HTR-8/SVneo (cell line): ENCODE data around the gene FRK.
A peak's percentile ranks its signal among the peaks of the same experiment; 100 is the strongest.

Source experiments
- DNase-seq: peaks from one replicate; pipeline ENCODE4 v3.0.0; 2011; ENCODE audit warnings: low spot score, mixed read lengths; ENCODE audit not compliant: insufficient read length
- FAIRE-seq: peaks from 2 replicates; lab custom pipeline; 2011; peaks lifted over from hg19 to GRCh38; lab: Jason Lieb, UNC

FRK gene

GRCh38 chr6:116012471-116012949 is 48.2 kb downstream of the FRK start:
- FAIRE-seq, result no peak
- DNase-seq, result no peak

DNA sequence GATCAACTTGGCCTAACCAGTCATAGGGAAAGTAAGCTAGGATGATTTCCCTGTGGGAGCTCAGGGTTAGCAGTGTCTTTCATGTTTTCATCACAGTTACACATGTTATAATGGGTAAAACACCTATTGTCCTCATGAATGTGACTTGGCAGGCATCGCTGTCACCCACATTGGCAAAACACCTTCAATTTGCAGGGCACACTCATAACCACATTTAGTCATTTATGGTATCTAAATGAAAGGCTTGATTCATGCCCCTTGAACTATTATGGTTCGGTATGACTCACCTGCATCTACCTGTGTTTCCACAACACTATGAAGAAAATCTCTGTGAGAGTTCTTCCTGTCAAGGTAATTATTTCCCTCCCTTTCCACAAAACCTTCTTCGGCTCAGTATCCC is 49.2 kb downstream of the FRK start:
- DNase-seq, result no peak
- FAIRE-seq, result no peak

GRCh38 chr6:116010790-116011401 is 49.8 kb downstream of the FRK start:
- DNase-seq, result peak; percentile 12
- FAIRE-seq, result no peak

DNA sequence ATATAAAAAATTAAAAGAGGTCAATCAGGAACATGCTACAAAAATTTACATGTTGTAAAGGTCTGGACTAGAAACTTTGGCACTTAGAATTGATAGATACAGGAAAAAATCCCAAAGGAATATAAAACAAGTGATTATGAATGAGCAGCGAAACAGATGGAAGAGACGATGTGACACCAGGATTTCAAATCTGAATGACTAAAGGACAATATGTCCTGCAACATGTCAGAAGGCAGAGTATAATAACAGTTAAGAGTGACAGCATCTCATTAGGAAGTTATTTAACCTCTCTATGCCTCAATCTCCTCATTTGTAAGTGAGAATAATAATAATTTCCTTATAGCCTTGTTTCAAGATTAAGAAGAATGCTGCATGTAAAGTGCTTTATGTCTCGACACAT is 50.3 kb downstream of the FRK start:
- FAIRE-seq, result no peak
- DNase-seq, result no peak

DNA sequence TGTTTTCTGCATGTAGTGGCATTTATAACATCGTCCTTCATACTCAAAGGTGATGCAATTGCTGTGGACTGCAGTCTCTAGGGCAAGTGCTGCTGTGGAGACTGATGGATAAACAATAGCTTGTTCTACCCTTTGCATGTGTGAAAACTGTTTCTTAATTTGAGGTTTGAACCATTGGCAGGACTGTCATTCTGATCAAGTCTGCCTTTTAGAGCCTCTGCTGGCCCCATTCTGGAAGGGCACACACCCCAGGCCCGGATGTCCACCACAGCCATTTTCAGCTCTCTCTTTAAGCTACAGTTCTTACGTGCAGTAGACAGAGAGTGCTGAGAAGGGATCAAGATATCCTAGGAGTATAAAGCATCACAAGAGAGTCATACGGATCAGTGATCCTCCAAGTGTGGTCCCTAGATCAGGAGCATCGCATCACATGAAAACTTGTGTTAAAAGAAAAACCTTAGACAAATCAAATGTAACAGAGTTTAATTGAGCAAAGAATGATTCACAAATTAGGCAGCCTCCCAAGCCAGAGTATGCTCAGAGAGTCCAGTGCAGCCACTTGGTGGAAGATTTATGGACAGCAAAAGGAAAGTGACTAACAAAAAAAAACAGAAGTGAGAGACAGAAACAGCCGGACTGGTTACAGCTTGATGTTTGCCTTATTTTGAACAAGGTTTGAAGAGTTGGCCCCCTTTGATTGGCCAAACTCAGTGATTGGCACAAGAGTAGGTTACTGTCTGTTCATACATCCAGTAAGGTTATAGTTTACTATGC is 52.0 kb downstream of the FRK start:
- FAIRE-seq, result no peak
- no peak for DNase-seq

GRCh38 chr6:116004841-116005815 is 55.6 kb downstream of the FRK start:
- FAIRE-seq (no peak), DNase-seq (no peak)

GRCh38 chr6:116003668-116004067 is 57.0 kb downstream of the FRK start:
- DNase-seq, result no peak
- FAIRE-seq, result no peak

DNA sequence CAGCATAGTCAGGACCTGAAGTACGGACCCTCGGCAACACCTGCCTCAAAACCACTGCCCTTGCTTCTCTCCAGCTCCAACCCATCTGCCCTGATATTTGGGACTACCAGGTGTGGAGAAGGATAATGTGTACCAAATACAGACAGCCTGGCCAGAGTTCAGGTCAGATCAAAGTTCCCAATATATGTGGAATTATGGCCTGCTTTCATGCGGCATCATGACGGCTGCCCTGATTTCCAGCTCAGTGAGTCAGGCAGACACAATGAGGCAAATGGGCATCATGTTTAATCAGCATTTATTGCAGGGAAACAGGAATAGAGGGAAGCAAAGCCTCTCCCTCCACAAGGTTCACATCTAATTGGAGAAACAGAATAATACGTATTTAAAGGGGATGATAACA is 57.9 kb downstream of the FRK start:
- no peak for FAIRE-seq
- no peak for DNase-seq

DNA sequence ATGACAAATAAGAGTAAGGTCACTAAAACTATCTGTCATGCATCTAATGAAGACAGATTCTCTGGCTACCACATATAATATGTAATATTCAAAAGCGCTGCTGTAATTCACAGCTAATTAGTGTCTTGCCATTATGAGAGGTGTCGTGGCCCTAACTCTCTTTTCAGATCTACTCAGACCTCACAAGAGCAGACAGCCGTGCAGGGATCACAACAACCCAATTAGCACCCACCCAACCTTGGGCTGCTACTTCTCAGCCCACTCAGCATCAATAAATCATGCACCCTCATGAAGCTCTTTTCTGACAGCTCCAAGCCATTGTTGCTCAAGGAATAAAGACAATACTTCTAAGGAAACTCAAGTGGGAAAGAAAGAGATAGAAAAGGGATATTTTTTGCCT is 61.5 kb downstream of the FRK start:
- no peak for FAIRE-seq
- no peak for DNase-seq

- FAIRE-seq, result no peak
- DNase-seq, result no peak
Observed at GRCh38 chr6:115997990-115998585, 62.6 kb downstream of the FRK start.

DNA sequence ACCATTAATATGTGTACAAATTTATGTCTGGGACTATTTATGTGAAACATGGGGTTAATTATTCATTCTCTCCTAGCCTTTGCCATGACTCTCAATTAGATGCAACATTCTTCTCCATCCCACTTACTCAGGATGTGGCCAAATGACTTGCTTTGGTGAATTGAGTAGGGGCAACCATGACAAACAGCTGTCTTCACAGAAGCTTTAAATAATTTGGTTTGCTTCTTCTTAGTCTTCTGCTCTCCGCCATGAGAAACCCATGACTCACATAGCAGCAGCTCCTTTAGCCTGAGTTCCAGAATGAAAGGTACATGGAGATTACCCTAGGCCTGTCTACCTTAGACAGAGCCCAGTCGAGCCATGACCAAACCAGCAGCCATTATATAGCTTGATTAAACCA is 74.7 kb downstream of the FRK start:
- DNase-seq (no peak), FAIRE-seq (no peak)

GRCh38 chr6:115984809-115985208 is 75.9 kb downstream of the FRK start:
- FAIRE-seq, result no peak

DNA sequence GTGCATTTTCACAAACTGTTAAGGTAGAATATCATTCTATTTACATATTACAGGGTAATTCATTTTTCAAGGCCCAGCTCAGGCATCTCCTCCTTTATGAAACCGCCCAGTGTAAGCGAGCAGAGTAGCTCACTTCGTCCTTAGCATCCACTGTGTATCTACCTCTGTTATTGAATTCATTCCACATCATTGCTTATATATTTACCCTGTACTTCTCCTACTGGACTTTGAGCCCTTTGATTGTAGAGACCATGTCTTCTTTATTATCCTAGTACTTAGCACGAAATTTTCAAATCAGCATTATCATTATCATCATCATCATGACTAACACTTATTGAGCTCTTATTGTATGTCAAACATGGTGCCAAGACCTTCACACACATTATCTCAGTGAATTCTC is 76.7 kb downstream of the FRK start:
- FAIRE-seq, result no peak
- no peak for DNase-seq

More at GRCh38 chr6:115984809-115985208, 75.9 kb downstream of the FRK start:
- DNase-seq, result no peak

DNA sequence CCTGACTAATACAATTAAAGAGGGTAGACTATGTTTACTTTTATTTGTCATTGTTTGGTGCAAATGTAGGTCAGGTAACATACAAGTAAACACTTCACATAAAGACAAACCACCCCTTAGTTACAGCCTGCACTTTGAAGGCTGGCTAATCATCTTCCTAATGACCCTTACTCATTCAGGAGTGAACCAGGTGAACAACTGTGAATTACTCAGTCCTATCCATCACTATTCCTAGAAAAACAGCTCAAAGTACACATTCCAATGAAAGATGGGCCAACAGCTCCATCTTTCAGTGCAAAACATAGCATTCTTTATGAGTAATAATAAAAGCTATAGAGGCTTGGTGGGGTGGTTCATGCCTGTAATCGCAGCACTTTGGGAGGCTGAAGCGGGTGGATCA is 78.2 kb downstream of the FRK start:
- FAIRE-seq, result no peak
- no peak for DNase-seq

- no peak for FAIRE-seq
Observed at GRCh38 chr6:115977220-115977619, 83.5 kb downstream of the FRK start.

GRCh38 chr6:115976321-115976870 is 84.3 kb downstream of the FRK start:
- no peak for FAIRE-seq
- DNase-seq, result no peak

More at GRCh38 chr6:115977220-115977619, 83.5 kb downstream of the FRK start:
- DNase-seq, result no peak

- no peak for DNase-seq
- FAIRE-seq, result no peak
Observed at GRCh38 chr6:115972679-115973078, 88.0 kb downstream of the FRK start.

GRCh38 chr6:115971785-115972184 is 88.9 kb downstream of the FRK start:
- no peak for DNase-seq
- no peak for FAIRE-seq

- no peak for FAIRE-seq
- no peak for DNase-seq
Observed at GRCh38 chr6:115969930-115970273, 90.8 kb downstream of the FRK start.
